HL-60 (cell line): ENCODE measurements around the gene PEAK3.

Experiments used
- DNase-seq, 2 experiments: peaks; one replicate each; pipeline ENCODE4 v3.0.0-alpha.2; 2010 to 2020; ENCODE audit warnings: low read depth in 1 of 2, low spot score in 1 of 2
- H3K27ac ChIP-seq: fragments of 250-450 bp; sonication (Bioruptor Pico); replicated peaks from 2 replicates; pipeline ENCODE4 v1.5.1; 2020; ENCODE audit warnings: mild to moderate bottlenecking, moderate library complexity
- H3K27me3 ChIP-seq: fragments of 250-450 bp; sonication (Bioruptor Pico); 2 replicates; pipeline ENCODE4 v1.5.1; 2021; ENCODE audit warnings: mild to moderate bottlenecking, moderate library complexity; ENCODE audit not compliant: insufficient read depth, poor library complexity, severe bottlenecking
- H3K4me3 ChIP-seq: replicated peaks from 2 replicates; pipeline ENCODE4 v1.5.1; 2011; ENCODE audit warnings: mild to moderate bottlenecking, control low read depth, low read length; ENCODE audit not compliant: insufficient read depth
- CTCF ChIP-seq: IDR thresholded peaks from one replicate; pipeline ENCODE4 v1.5.1; 2011; ENCODE audit warnings: low read length, control low read depth, inconsistent platforms; ENCODE audit not compliant: insufficient read depth
- GABPA ChIP-seq: IDR thresholded peaks from 2 replicates; pipeline ENCODE4 v1.6.1; 2012; ENCODE audit warnings: low read depth
- POLR2AphosphoS5 ChIP-seq: IDR thresholded peaks from 2 replicates; pipeline ENCODE4 v1.6.1; 2012; ENCODE audit warnings: low read depth
- REST ChIP-seq: IDR thresholded peaks from 2 replicates; pipeline ENCODE4 v1.6.1; 2012; ENCODE audit warnings: low read depth; ENCODE audit not compliant: insufficient replicate concordance
- SPI1 ChIP-seq: IDR thresholded peaks from 2 replicates; pipeline ENCODE4 v1.6.1; 2012; ENCODE audit warnings: low read depth, mild to moderate bottlenecking, borderline replicate concordance

Gene PEAK3

GRCh38 chr19:2274931-2275535 lies 6.9 kb downstream of the PEAK3 start:
- Histone ChIP-seq H3K4me3 (no peak overlapping the region), H3K27me3 (no peaks in the 10 kb centered on the region), H3K27ac (no peak overlapping the region)
- DNase-seq: peak; percentile 62 to 83
- TF ChIP-seq GABPA (no peak), SPI1 (no peak), REST (peak; percentile 64), POLR2AphosphoS5 (peak; percentile 40; the same call in 1 of the 2 replicates), CTCF (peak; percentile 29)

GRCh38 chr19:2274185-2274711 lies 7.7 kb downstream of the PEAK3 start:
- H3K4me3 ChIP-seq: no peak overlapping the region
- DNase-seq: no peak
- TF ChIP-seq POLR2AphosphoS5 (no peak), REST (no peak), SPI1 (no peak), GABPA (no peak)
- H3K27me3 ChIP-seq: no peaks in the 10 kb centered on the region
- H3K27ac ChIP-seq: no peak overlapping the region

GRCh38 chr19:2273356-2274184 lies 8.4 kb downstream of the PEAK3 start:
- no peaks in the 10 kb centered on the region for H3K27me3 ChIP-seq
- peak; percentile 85 to 90 for DNase-seq
- H3K4me3 ChIP-seq: peak overlapping the region; percentile 98
- TF ChIP-seq SPI1 (peak; percentile 44), POLR2AphosphoS5 (peak; percentile 97), GABPA (peak; percentile 96), REST (no peak), CTCF (peak; percentile 49)
- H3K27ac ChIP-seq: peak overlapping the region; percentile 97
